Keratinocyte (primary cell): ENCODE results near the gene LAD1.

Experiments used
- EZH2 ChIP-seq: IDR thresholded peaks from one replicate; pipeline ENCODE4 v1.6.1; 2012; ENCODE audit warnings: inconsistent platforms, mild to moderate bottlenecking, low read length, moderate library complexity
- TF ChIP-seq, protein P1 (sequence below), 3 experiments: IDR thresholded peaks in 1 of 3; conservative IDR thresholded peaks in 1 of 3; optimal IDR thresholded peaks in 1 of 3; 2 replicates in 2 of 3; 3 replicates in 1 of 3; pipeline versions ENCODE3 to v1.5.1; 2011; ENCODE audit warnings: low read length in 3 of 3, mild to moderate bottlenecking in 3 of 3, moderate library complexity in 2 of 3, control low read depth in 1 of 3, inconsistent platforms in 1 of 3; ENCODE audit not compliant: insufficient read depth in 2 of 3; ENCODE audit errors: extremely low read depth in 1 of 3

DNA sequence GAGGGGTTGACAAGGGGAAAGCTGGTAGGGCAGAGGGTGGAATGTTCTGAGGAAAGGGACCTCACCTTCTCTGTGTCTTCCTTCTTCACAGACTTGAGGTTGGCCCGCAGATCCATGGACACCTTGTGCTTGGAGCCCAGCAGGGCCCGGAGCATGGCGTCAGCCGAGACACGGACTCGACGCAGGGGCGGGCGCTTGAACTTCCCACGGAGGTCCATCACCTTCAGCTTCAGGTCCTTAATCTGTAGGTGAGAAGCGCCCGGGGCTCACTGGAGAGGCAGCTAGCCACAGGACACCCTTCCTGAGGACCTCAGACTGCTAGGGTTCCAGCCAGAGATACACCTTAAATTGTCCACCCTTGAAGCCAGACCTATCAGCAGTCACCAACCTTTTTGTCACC is 12.2 kb upstream of the LAD1 start:
- TF ChIP-seq, protein P1, sequence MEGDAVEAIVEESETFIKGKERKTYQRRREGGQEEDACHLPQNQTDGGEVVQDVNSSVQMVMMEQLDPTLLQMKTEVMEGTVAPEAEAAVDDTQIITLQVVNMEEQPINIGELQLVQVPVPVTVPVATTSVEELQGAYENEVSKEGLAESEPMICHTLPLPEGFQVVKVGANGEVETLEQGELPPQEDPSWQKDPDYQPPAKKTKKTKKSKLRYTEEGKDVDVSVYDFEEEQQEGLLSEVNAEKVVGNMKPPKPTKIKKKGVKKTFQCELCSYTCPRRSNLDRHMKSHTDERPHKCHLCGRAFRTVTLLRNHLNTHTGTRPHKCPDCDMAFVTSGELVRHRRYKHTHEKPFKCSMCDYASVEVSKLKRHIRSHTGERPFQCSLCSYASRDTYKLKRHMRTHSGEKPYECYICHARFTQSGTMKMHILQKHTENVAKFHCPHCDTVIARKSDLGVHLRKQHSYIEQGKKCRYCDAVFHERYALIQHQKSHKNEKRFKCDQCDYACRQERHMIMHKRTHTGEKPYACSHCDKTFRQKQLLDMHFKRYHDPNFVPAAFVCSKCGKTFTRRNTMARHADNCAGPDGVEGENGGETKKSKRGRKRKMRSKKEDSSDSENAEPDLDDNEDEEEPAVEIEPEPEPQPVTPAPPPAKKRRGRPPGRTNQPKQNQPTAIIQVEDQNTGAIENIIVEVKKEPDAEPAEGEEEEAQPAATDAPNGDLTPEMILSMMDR (optimal IDR thresholded peaks at IDR 0.05 in 1 of 3, IDR thresholded peaks at IDR 0.05 in 1 of 3, conservative IDR thresholded peaks at IDR 0.05 in 1 of 3; ENCODE audit: extremely low read depth in 1 of 3, insufficient read depth in 2 of 3, low read length in 3 of 3), result no peak
- no peak for TF ChIP-seq EZH2
